GM12873 (cell line): ENCODE results near the gene SAMD8.
A peak's percentile ranks its signal among the peaks of the same experiment; 100 is the strongest.

ENCODE experiments used
- CTCF ChIP-seq: IDR thresholded peaks from 2 replicates; pipeline ENCODE4 v1.5.1; 2012; ENCODE audit warnings: low read depth, mild to moderate bottlenecking, moderate library complexity, low read length, control low read depth; ENCODE audit not compliant: insufficient read depth; ENCODE audit errors: missing control alignments

Gene SAMD8

GRCh38 chr10:75097666-75098285 is 13.7 kb upstream of the SAMD8 start:
- TF ChIP-seq CTCF: peak; percentile 52

DNA sequence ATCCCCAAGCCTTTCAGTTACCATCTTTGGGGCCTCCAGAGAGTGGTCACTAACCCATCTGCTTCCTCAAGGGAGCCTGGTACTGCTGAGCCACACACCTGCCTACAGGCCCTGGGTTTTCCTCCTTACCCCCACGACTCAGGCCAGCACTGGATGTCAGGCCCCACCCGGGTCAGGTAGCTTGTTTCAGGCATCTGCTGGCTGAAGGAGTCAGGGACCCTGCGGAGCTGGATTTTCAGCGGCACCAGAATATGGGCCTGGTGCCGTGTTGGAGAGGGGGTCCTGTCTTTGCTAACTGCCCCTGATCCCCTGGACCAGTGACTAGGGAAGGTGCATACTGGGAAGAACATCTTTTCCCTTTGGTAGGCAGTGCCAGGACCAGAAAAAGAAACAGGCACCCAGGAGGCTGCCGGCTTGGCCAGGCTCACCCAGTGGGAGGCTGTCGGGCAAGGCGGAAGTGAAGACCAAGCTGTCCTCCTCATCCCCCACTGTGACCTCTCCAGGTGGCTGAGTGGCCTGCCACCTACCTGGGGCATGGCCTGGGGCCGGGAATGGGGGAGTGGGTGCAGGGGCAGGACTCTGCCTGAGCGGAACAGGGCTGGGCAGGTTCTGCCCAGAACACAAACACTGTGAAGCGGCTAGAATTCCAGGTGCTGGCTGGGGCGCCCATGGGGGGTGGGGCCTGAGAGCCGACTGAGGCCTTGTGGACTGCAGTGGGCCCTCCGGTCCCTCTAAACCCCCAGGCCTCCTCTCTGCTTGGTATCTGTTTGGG is 12.4 kb upstream of the SAMD8 start:
- no peak for TF ChIP-seq CTCF

- peak; percentile 98 for TF ChIP-seq CTCF
Observed at GRCh38 chr10:75099952-75100763, 11.3 kb upstream of the SAMD8 start.

DNA sequence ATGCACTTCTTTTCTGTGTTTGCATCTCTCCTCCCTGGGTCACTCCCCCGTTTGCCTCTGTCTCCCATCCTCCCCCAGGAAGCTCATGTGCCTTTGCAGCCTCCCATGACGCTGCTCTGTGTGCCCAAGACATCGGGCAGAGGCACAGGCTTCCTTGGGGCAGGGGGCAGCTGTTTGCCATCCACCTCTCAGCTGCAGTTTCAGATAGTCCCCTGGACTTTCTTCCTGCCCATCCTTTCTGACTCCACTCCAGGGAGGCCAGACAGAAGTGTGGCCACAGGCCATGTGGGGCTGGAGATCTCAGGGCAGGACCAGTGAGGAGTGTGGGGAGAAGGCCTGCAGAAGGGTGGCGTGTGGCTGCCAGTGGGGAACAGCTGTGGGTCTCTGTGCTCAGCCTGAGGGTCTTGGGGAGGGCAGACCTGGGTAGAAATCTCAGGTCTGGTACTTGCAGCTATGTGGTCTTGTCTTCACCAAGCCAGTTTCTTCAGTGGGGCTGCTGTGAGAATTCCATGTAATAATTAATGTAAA is 10.6 kb upstream of the SAMD8 start:
- no peak for TF ChIP-seq CTCF

DNA sequence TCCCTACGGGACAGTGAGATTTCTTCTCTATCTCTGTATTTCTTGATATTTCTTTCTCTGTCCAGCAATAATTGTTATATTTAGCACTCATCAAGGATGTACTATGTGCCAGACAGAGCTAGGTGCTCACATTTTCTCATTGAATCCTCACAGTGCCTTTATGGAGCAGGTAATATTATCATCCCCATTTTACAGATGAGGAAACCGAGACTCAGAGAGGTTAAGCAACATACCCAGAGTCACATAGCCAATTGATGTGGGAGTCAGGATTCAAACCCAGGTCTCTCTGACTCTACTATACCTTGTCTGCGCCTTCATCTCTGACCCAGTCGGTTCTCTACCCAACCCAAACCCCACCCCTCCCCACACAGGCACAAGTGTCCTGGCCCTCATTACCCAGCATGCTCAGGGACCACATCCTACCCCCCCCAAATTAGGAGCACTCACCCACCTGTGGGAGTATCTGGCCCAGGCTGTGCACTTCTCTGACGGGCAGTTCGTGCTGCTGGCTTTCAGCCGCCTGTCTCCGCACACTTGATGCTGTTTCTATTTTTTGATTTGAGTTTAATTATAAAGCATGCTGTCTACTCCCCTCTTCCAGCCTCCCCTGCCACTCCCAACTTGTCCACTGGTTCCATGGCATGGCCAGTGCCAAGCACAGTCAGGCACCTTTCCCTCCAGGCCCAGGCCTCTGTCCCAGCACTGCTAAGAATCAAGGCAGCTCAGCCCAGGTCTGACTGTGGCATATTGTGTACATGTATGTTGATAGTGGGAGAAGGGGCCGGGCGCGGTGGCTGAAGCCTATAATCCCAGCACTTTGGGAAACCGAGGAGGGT is 9.8 kb upstream of the SAMD8 start:
- TF ChIP-seq CTCF: no peak

DNA sequence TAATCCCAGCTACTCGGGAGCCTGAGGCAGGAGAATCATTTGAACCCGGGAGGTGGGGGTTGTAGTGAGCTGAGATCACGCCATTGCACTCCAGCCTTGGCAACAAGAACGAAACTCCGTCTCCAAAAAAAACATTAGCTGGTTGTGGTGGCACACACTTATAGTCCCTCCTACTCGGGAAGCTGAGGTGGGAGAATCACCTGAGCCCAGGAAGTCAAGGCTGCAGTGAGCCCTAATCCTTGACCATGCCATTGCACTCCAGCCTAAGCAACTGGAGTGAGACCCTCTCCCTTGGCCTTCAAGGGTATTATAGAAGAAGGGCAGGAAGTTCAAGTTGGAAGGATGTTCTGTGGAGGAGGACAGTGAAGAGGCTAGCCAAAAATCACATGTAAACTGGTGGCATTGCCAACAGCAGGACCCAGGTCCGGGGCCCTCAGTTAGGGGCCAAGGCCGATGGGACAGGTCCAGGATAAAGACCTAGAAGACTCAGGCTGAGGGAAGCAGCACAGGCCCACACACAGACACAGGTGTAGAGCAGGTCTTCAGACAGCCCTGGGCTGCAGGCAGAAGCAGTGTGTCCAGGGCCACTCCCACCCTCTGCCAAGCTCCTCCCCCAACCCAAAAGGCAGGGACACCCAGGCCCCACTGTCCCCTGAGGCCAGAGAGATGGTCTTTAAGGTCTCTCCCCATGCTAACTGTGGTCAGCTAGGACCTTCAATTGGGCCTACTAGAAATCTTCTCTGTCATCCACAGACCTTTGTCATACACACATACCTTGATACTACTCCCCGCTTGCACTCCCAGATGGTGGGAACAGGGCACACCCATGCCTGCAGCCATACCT is 8.4 kb upstream of the SAMD8 start:
- TF ChIP-seq CTCF: no peak
